ENCODE results near the gene IFT43.

The IFT43 gene

DNA sequence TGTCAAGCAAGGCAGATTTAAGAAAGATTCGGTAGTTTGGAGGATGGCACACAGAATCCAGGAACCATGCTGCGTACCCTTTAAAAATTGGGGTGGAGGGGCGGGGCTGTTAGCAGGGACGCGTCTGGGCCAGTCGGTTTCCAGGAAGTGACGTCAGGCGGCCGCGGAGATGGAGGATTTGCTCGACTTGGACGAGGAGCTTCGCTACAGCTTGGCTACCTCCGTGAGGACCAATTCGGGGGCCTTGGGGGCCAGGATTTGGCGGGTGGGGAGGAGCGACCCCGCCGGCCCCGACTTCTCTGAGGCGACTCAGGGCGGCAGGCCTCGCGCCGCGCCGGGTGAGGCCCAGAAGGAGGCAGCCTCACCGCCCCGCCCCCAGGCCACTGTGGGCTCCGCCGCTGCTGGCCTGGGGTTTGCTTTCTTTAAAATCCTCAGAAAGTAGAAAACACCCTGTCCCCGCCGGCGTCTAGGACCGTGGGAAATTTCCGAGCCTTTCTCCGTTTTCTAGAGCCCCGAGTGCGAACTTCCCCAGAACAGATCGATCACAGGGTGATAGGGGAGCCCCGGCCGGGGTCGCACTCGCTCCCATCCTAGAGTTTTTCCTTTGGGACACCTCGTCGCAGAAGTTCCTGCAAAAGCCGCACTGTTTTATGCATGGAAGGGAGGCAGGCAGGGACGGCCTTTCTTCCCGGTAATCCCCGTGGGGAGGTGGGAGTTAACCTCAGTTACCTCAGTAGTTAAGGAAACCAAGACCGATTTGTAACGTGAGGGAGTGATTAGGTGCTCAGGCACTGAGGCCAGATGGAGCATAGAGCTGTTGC is at the start of gene IFT43:
Gene IFT43 (plus strand): TSS at position 146 of the 821 bp plus-strand sequence. CDS start 24 bp downstream, at position 170.
- Mint-ChIP-seq H3K36me3 (no peaks in the 10 kb centered on the region), H3K4me1 (peaks cover 27% of the 10 kb centered on the region), H3K9me3 (no peaks in the 10 kb centered on the region), H3K27ac (peak within 1 kb of the TSS; percentile 73), H3K4me3 (peak within 1 kb of the TSS; percentile 84), H3K27me3 (peaks cover 20% of the 10 kb centered on the region)
- DNase-seq, result peak; percentile 97
- CTCF ChIA-PET, result interaction anchor here (1.0 to 1.6 kb wide), 3 partner anchors 12 to 277 kb away, joined by 3 to 8 read pairs (median 6); no protein-coding TSS in a partner anchor

DNA sequence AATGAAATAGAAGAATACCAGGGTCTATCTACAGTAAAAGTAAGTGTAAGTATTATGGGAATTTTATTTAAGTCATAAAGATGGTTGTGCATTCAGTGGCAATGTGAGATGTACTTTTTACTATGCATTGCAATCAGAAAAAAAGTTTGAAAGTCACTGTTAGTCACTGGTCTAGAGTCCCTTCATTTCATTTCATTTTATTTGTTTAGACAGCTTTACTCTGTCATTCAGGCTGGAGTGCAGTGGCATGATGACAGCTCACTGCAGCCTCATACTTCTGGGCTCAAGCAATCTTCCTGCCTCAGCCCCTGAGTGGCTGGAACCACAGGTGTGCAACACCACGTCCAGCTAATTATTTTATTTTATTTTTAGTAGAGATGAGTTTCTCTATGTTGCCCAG is 46.4 kb upstream of the IFT43 start:
- no peak overlapping the region for H3K27ac Mint-ChIP-seq
- DNase-seq, result no peak
- H3K27me3 Mint-ChIP-seq, result no peaks in the 10 kb centered on the region
- no peak overlapping the region for H3K4me3 Mint-ChIP-seq
- H3K9me3 Mint-ChIP-seq, result no peaks in the 10 kb centered on the region
- peaks cover 2% of the 10 kb centered on the region for H3K4me1 Mint-ChIP-seq
- no peaks in the 10 kb centered on the region for H3K36me3 Mint-ChIP-seq
- CTCF ChIA-PET, result interaction anchor here (0.6 kb wide), 1 partner anchor 807 kb away, joined by 3 read pairs; no protein-coding TSS in a partner anchor

DNA sequence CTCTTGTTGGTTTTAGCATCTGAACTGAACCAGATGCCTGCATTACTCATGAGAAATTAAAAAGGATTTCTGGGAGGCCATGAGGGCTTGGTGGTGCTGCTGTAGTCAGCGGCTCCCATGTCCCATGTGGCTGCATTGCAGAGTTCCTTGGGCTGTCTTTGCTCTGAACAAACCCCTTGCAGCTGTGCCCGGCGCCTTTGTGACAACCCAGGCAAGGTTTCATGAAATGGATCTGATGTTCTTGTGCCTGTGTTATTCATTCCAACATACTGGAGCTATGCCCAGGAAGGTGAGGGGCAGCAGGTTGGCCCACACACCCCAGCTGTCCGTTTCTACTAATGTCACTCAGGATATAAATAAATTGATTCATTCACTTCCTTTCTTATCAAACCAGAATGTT is 44.5 kb upstream of the IFT43 start:
- CTCF ChIA-PET, result no interaction called here
- Mint-ChIP-seq H3K9me3 (no peaks in the 10 kb centered on the region), H3K4me1 (no peaks in the 10 kb centered on the region), H3K4me3 (no peak overlapping the region), H3K27me3 (no peaks in the 10 kb centered on the region), H3K36me3 (no peaks in the 10 kb centered on the region), H3K27ac (no peak overlapping the region)
- no peak for DNase-seq

DNA sequence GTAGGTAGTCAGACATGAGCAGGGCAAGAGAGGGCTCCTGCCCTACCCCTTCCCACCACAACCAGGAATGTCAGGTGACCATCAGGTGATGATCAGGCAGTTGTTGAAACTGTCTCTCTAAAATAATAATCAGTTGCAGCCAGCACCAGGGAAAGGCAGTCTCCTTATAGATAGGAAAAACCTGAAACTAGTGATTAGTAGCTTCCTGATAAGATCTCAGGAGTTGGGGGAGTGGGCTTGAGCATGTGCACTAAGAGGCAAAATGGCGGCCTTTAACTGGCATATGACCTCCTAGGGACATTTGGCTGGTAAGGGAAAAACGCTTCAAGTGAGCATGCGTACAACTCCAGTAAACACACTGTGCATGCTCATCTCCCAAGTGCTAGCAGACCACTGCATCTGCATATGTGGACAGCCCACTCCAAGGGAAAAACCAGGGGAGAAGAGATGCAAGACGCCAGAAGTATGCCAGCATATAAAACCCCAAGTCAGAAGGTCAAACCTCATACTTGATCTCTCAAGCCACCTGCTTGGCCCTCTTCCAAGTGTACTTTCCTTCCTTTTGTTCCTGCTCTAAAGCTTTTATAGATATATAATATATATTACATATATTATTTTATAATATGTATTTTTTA is 40.8 kb upstream of the IFT43 start:
- Mint-ChIP-seq H3K9me3 (no peaks in the 10 kb centered on the region), H3K4me3 (no peak overlapping the region), H3K4me1 (no peaks in the 10 kb centered on the region), H3K36me3 (no peaks in the 10 kb centered on the region), H3K27ac (no peak overlapping the region), H3K27me3 (no peaks in the 10 kb centered on the region)
- CTCF ChIA-PET, result no interaction called here
- DNase-seq, result no peak

DNA sequence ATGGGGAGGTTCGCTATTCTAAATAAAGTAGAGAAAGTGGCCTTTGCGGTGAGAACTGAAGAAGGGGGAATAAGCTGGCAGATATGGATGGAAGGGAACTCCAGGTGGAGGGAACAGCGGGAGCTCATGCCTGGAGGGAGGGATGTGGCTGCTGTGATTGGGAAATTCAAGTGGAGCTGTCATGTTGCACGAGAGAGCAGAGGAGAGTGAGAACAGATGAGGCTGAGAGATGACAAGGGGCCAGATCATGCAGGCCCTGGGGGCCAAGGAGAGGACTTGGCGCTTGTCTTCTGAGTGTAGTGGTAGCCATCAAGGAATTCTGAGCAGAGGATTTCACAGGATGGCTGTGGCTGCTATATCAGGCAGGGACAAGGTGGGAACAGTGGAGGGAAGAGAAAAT is 38.8 kb upstream of the IFT43 start:
- H3K4me1 Mint-ChIP-seq, result no peaks in the 10 kb centered on the region
- no peaks in the 10 kb centered on the region for H3K9me3 Mint-ChIP-seq
- H3K27me3 Mint-ChIP-seq, result no peaks in the 10 kb centered on the region
- CTCF ChIA-PET, result no interaction called here
- DNase-seq, result no peak
- H3K4me3 Mint-ChIP-seq, result no peak overlapping the region
- no peaks in the 10 kb centered on the region for H3K36me3 Mint-ChIP-seq
- H3K27ac Mint-ChIP-seq, result no peak overlapping the region

DNA sequence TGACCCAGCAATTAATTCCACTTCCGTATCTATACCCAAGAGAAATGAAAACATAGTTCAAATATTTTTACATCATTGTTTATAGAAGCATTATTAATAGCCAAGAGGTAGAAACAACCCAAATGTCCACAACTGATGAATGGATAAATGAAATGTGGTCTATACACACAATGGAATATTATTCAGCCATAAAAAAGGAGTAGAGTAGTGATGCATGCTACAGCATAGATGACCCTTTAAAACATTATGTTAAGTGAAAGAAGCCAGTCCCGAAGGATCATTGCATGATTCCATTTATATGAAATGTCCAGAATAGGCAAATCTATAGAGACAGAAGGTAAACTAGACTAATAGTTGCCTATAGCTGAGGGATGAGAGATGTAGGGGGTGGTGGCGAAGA is 33.1 kb upstream of the IFT43 start:
- Mint-ChIP-seq H3K9me3 (no peaks in the 10 kb centered on the region), H3K4me3 (no peak overlapping the region), H3K36me3 (peaks cover 4% of the 10 kb centered on the region), H3K27me3 (no peaks in the 10 kb centered on the region), H3K4me1 (no peaks in the 10 kb centered on the region), H3K27ac (no peak overlapping the region)
- CTCF ChIA-PET, result no interaction called here
- DNase-seq, result no peak

DNA sequence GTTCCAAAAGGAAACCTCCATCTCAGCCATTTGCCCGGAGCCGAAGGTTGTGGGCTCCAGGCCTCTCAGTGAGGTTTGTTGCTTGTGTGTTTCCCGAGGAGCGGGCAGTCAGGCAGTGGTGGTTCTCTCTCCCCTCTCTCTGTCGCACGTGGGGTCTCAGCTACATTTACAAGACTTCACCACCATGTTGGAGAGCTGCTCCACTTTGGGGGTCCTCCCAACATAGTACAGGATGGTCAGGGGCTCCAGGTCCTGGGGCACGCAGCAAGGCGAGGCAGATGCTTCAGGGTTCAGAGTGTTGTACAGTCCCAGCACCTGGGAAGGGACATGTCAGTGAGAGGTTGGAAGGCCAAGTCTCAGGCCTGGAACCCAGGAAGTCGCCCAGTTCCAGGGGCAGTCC is 26.5 kb upstream of the IFT43 start:
- Mint-ChIP-seq H3K36me3 (no peaks in the 10 kb centered on the region), H3K9me3 (no peaks in the 10 kb centered on the region), H3K27me3 (no peaks in the 10 kb centered on the region), H3K4me3 (no peak overlapping the region), H3K4me1 (no peaks in the 10 kb centered on the region), H3K27ac (no peak overlapping the region)
- no peak for DNase-seq
- CTCF ChIA-PET, result no interaction called here

DNA sequence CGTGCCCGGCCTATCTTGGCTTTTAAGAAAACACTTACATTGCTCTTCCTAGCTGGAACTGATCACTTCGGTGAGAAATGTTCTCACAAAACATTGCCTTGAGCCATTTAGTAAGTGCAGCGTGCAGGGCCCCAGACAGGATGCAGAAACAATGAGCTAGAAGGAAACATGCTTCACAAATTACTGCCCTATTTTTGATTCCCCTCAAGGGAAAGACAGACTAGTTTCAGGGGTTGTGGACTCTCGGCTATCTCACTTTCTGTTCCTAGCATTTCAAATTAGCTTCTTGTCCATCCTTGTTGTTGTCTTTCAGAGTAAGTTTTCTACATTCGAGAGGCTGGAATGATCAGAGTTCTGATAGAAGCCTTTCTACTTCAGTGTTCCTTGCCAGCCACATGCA is 25.3 kb upstream of the IFT43 start:
- no peaks in the 10 kb centered on the region for H3K36me3 Mint-ChIP-seq
- H3K27ac Mint-ChIP-seq, result no peak overlapping the region
- no peaks in the 10 kb centered on the region for H3K4me1 Mint-ChIP-seq
- H3K9me3 Mint-ChIP-seq, result no peaks in the 10 kb centered on the region
- no peaks in the 10 kb centered on the region for H3K27me3 Mint-ChIP-seq
- no peak for DNase-seq
- CTCF ChIA-PET, result no interaction called here
- no peak overlapping the region for H3K4me3 Mint-ChIP-seq

DNA sequence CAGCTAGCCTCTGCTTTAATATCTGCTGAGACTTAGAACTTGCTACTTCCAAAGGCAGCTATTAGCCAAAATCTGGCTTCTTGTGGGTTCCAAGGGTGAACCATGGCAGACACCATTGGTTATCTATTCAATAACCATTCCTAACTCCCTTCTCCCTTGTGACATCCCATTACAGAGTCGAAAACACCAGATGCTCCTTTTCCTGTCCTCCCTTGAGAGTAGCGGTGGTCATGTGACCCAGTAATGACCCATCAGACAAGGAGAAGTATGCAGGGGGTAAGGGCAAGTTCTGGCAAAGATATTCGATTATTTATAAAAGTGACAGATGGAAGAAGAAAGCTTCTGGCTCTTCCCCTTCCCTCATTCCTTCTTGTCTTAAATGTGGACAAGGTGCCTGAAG is 23.9 kb upstream of the IFT43 start:
- H3K4me1 Mint-ChIP-seq, result no peaks in the 10 kb centered on the region
- no peaks in the 10 kb centered on the region for H3K9me3 Mint-ChIP-seq
- no peak overlapping the region for H3K4me3 Mint-ChIP-seq
- CTCF ChIA-PET, result interaction anchor here (0.7 to 1.3 kb wide), 2 partner anchors 17 to 1354 kb away, joined by 3 read pairs; no protein-coding TSS in a partner anchor
- no peaks in the 10 kb centered on the region for H3K27me3 Mint-ChIP-seq
- no peak for DNase-seq
- H3K27ac Mint-ChIP-seq, result no peak overlapping the region
- H3K36me3 Mint-ChIP-seq, result no peaks in the 10 kb centered on the region

DNA sequence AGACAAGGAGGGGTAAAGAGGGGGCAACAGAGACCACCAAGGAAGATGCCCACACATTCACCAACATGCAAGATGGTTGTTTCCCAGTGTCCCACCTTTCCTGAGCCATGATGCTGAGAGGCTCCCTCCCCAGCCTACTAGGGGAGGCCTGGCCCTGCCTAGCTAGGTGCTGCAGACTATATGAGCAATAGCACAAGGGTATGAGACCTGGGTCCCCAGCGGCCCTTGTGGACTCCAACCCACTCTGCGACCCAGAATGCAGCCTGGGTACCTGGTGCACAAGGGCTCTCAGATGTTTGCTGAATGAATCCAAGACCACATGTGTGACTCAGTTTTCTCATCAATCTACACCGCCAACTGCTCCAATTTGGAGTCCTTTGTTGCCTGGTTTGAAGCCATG is 17.7 kb upstream of the IFT43 start:
- CTCF ChIA-PET, result no interaction called here
- Mint-ChIP-seq H3K9me3 (no peaks in the 10 kb centered on the region), H3K36me3 (no peaks in the 10 kb centered on the region), H3K4me1 (no peaks in the 10 kb centered on the region), H3K27me3 (no peaks in the 10 kb centered on the region), H3K4me3 (no peak overlapping the region), H3K27ac (no peak overlapping the region)
- no peak for DNase-seq

DNA sequence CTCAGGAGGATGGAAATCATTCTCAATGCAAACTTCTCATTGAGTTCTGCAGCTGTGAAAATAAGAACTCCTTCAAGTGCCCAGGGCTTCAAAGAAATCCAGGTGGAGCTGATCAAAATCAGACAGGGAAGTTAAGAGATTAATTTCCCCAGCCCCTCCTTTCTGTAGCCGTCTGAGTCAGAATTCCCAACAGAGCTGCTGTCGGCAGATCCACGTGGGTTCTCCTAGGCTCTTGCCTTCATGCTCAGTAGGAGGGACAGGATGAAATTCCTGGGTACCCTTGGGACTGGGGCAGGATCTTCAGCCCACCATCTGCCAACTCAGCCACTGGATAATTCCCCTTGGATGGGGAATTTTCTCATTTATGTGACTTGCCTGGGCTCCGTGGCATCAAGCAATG is 17.1 kb upstream of the IFT43 start:
- no peaks in the 10 kb centered on the region for H3K27me3 Mint-ChIP-seq
- no peak for DNase-seq
- CTCF ChIA-PET, result no interaction called here
- H3K9me3 Mint-ChIP-seq, result no peaks in the 10 kb centered on the region
- no peaks in the 10 kb centered on the region for H3K4me1 Mint-ChIP-seq
- H3K27ac Mint-ChIP-seq, result no peak overlapping the region
- H3K36me3 Mint-ChIP-seq, result no peaks in the 10 kb centered on the region
- no peak overlapping the region for H3K4me3 Mint-ChIP-seq

DNA sequence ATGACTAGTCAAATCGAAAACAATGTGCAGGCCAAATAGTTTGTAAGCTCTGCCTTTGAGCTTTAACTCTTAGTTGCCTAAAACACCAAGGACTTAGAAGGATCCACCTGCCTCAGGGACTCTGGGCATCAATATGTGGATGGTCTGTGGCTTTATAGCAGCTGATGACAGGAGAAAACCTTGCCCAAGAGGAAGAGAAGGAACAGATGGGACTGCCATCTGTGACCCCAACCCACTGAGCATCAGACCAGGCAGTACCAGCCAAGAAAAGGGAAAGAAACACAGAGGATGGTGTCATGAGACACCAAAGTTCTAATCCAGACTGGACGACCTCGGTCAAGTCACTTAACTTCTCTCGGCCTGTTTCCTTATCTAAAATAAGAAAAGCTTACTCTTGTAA is 16.4 kb upstream of the IFT43 start:
- Mint-ChIP-seq H3K36me3 (no peaks in the 10 kb centered on the region), H3K9me3 (no peaks in the 10 kb centered on the region), H3K27me3 (no peaks in the 10 kb centered on the region), H3K4me1 (no peaks in the 10 kb centered on the region), H3K4me3 (no peak overlapping the region), H3K27ac (no peak overlapping the region)
- no peak for DNase-seq
- CTCF ChIA-PET, result interaction anchor here (0.8 to 1.5 kb wide), 2 partner anchors 10 to 62 kb away, joined by 3 to 4 read pairs; no protein-coding TSS in a partner anchor

DNA sequence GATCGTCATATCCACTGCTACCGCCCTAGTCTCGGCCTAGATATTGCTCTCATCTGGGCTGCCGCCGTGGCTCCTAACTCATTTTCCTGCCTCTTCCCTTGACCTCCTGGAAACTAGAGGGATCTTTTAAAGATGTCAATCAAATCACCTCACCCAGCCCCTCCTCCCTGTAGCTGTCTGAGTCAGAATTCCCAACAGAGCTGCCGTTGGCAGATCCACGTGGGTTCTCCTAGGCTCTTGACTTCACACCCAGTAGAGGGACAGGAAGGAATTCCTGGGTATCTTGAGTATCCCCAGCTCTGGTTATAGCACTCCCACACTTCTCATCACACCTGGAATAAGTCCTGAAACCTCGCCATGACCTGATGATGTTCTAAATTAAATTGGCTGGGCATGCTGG is 15.7 kb upstream of the IFT43 start:
- no peak for DNase-seq
- CTCF ChIA-PET, result interaction anchor here (0.8 to 1.5 kb wide), 2 partner anchors 10 to 63 kb away, joined by 3 to 4 read pairs; no protein-coding TSS in a partner anchor
- Mint-ChIP-seq H3K36me3 (no peaks in the 10 kb centered on the region), H3K4me1 (no peaks in the 10 kb centered on the region), H3K27me3 (no peaks in the 10 kb centered on the region), H3K4me3 (no peak overlapping the region), H3K27ac (no peak overlapping the region), H3K9me3 (no peaks in the 10 kb centered on the region)

DNA sequence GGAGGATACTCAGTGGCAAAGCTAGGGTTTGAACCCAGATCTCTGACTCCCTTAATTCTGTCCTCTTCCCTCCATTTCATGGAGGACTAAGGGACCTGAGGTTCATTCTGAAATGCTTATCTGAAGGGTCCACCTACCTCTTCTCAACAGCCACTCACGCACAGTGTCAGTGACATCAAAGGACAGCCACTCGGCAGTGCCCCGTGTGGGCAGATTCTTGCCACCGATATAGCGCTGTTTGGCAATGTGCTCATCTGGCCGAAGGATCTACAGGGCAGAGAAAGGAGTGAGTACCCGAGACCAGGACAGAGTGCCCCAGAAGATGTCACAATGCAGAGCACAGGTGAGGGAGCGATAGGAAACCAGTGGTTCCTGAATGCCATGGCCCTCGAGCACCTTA is 14.6 kb upstream of the IFT43 start:
- no peak overlapping the region for H3K4me3 Mint-ChIP-seq
- H3K36me3 Mint-ChIP-seq, result no peaks in the 10 kb centered on the region
- H3K9me3 Mint-ChIP-seq, result no peaks in the 10 kb centered on the region
- CTCF ChIA-PET, result interaction anchor here (0.9 to 1.2 kb wide), 2 partner anchors 64 to 262 kb away, joined by 4 to 5 read pairs; no protein-coding TSS in a partner anchor
- H3K4me1 Mint-ChIP-seq, result no peaks in the 10 kb centered on the region
- H3K27me3 Mint-ChIP-seq, result no peaks in the 10 kb centered on the region
- H3K27ac Mint-ChIP-seq, result no peak overlapping the region
- DNase-seq, result no peak

DNA sequence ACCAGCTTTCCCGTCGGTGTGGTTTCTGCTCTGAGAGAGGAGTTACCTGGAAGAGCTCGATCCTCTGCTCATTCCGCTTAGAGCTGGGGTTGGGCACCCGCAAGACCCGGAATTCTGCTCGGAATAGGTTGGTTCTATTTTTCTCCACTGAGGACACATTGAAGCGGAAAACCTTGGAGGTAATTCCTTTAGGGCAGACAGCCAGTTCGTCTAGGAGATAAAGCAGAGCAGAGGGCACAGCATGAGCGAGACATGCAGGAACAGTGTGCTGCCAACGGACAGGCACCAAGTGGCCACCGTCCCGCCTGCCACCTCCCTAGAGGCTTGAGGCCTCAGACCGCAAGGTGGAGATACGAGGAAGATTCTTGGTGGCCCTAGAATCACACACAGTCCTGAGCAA is 14.1 kb upstream of the IFT43 start:
- no peak for DNase-seq
- CTCF ChIA-PET, result interaction anchor here (1.2 kb wide), 1 partner anchor 65 kb away, joined by 5 read pairs; no protein-coding TSS in a partner anchor

More for the DNA sequence above, 14.1 kb upstream of the IFT43 start:
- Mint-ChIP-seq H3K9me3 (no peaks in the 10 kb centered on the region), H3K4me1 (no peaks in the 10 kb centered on the region), H3K27ac (no peak overlapping the region), H3K27me3 (no peaks in the 10 kb centered on the region), H3K36me3 (no peaks in the 10 kb centered on the region), H3K4me3 (no peak overlapping the region)

All from activated naive CD4-positive, alpha-beta T cell treated with anti-CD3 and anti-CD28 coated beads, Interleukin-2, amount 10 ng/mL, durations not matched to agents 7 days and 5 days (primary cell).